Stimulated activated naive CD8-positive, alpha-beta T cell treated with anti-CD3 and anti-CD28 coated beads, Interleukin-15, Interleukin-2, amounts not matched to agents 100 ng/mL and 50 ng/mL, for 24 hours (primary cell): Measurements from ENCODE around the gene SH3GL2.

Source experiments
- H3K27ac Mint-ChIP-seq: one replicate; pipeline ENCODE4 v1.8.0; 2021; ENCODE audit warnings: mild to moderate bottlenecking, mixed read lengths
- H3K27me3 Mint-ChIP-seq: one replicate; pipeline ENCODE4 v1.8.0; 2021; ENCODE audit warnings: mixed read lengths
- H3K36me3 Mint-ChIP-seq: one replicate; pipeline ENCODE4 v1.8.0; 2021; ENCODE audit warnings: low read depth, mixed read lengths
- H3K4me1 Mint-ChIP-seq: one replicate; pipeline ENCODE4 v1.8.0; 2021; ENCODE audit warnings: low read depth, mixed read lengths
- H3K4me3 Mint-ChIP-seq: one replicate; pipeline ENCODE4 v1.8.0; 2021; ENCODE audit warnings: mild to moderate bottlenecking, mixed read lengths
- H3K9me3 Mint-ChIP-seq: one replicate; pipeline ENCODE4 v1.8.0; 2021; ENCODE audit warnings: mixed read lengths

The SH3GL2 gene

DNA sequence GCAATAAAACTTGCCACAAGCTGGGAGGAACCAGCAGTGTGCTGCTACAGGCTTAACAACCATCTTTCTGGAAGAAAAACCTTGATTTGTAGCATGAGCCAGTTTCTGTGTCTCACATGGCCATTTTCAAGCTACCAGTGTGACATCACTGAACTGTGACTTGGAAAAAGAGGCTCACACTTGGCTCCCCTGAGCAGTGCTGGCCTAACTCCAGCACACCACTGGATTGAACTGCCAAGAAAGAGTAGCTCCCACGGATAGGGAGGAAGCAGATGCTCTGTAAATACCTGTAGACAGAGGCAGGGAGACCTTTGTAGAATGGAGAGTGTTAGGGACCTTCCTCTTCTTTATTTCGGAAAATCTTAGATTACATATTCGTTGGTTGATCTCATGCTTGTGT lies 197.9 kb downstream of the SH3GL2 start:
- Mint-ChIP-seq H3K9me3 (peaks cover 24% of the 10 kb centered on the region), H3K36me3 (no peaks in the 10 kb centered on the region), H3K4me3 (no peak overlapping the region), H3K27me3 (no peaks in the 10 kb centered on the region), H3K27ac (no peak overlapping the region), H3K4me1 (no peaks in the 10 kb centered on the region)

DNA sequence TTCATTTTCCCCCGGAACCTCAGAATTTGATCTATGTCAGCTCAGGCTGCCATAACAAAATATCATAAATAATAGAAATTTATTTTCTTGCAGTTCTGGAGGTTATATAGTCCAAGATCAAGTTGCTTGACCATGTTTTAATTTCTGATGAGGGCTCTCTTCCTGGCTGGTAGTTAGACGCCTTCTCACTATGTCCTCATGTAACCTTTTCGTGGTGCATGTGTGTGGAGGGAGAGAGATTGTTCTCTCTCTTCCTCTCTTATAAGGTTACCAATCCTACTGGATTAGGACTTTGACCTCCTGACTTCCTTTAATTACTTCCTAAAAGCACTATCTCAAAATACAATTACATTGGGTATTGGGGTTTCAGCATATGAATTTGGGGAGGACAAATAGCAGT lies 198.6 kb downstream of the SH3GL2 start:
- H3K9me3 Mint-ChIP-seq = peaks cover 26% of the 10 kb centered on the region
- no peaks in the 10 kb centered on the region for H3K36me3 Mint-ChIP-seq
- no peak overlapping the region for H3K4me3 Mint-ChIP-seq
- H3K4me1 Mint-ChIP-seq = no peaks in the 10 kb centered on the region
- H3K27me3 Mint-ChIP-seq = no peaks in the 10 kb centered on the region
- no peak overlapping the region for H3K27ac Mint-ChIP-seq

DNA sequence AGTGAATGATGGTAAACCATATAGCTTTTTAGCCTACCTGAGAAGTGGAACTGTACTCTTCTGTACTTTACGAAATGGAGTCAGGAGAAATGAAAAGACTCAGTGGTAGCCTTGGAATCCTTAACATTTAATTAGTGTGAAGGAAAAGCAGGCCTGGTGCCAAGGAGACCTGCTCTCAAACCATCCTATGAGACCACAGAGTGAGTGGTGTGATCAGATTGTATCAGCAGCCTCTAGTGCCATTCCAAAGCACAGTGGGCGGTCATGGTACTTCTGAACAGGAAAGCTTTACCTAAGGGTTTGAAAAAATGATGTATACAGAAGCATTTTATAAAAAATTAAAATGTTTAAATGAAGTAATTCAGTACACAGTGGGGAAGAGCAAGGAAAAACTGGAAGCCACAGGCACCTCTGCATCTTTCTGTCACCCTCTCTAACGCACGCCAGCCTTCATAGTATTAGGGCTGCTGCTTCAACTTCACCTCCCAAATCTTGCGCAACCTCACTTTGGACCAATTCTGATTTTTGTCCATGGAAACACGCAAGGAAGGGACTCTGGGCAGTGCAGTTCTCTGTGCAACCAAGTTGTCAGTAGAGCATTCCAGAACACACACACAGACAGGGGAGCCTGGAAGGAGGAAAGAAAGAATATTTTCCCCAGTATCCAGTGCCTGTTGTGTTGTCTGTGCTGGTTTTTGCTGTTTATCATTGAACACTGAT lies 203.7 kb downstream of the SH3GL2 start:
- no peak overlapping the region for H3K4me3 Mint-ChIP-seq
- no peak overlapping the region for H3K27ac Mint-ChIP-seq
- H3K9me3 Mint-ChIP-seq = peaks cover 19% of the 10 kb centered on the region
- no peaks in the 10 kb centered on the region for H3K27me3 Mint-ChIP-seq
- no peaks in the 10 kb centered on the region for H3K4me1 Mint-ChIP-seq
- H3K36me3 Mint-ChIP-seq = no peaks in the 10 kb centered on the region

DNA sequence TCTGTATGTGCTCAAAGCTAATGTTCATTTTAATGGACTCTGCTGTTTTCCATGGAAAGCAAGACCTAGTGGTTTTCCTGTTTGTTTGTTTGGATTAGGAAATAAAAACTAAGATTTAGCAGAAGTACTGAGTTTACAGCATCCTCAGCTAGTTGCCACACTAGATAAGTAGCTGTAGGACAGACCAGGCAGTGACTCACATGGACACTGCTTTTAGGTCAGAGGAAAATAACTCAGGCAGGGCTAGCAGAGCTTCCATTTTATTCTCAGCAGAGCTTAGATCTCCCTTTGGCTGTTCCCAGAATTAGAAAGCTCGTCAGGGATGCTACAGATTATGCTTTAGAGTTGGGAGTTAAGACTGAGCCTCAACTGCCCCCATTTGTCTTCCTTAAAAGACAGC lies 204.4 kb downstream of the SH3GL2 start:
- peaks cover 17% of the 10 kb centered on the region for H3K9me3 Mint-ChIP-seq
- no peaks in the 10 kb centered on the region for H3K36me3 Mint-ChIP-seq
- H3K4me1 Mint-ChIP-seq = no peaks in the 10 kb centered on the region
- no peak overlapping the region for H3K27ac Mint-ChIP-seq
- no peaks in the 10 kb centered on the region for H3K27me3 Mint-ChIP-seq
- H3K4me3 Mint-ChIP-seq = no peak overlapping the region

DNA sequence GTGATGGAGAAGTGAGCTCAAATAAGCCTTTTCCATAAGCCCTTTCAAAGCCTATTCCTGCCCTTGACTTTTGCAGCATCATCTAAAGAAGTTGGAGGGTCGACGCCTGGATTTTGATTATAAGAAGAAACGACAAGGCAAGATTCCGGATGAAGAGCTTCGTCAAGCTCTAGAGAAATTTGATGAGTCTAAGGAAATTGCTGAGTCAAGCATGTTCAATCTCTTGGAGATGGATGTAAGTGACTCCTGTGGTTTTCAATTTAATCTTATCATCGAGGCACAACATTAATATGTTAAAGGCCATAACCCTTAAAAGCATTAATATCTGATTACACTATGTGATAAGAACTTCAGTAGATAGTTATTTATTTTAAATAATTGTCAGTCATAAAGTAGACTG lies 210.4 kb downstream of the SH3GL2 start:
- H3K9me3 Mint-ChIP-seq = no peaks in the 10 kb centered on the region
- no peaks in the 10 kb centered on the region for H3K27me3 Mint-ChIP-seq
- no peaks in the 10 kb centered on the region for H3K4me1 Mint-ChIP-seq
- H3K4me3 Mint-ChIP-seq = no peak overlapping the region
- no peaks in the 10 kb centered on the region for H3K36me3 Mint-ChIP-seq
- H3K27ac Mint-ChIP-seq = no peak overlapping the region

DNA sequence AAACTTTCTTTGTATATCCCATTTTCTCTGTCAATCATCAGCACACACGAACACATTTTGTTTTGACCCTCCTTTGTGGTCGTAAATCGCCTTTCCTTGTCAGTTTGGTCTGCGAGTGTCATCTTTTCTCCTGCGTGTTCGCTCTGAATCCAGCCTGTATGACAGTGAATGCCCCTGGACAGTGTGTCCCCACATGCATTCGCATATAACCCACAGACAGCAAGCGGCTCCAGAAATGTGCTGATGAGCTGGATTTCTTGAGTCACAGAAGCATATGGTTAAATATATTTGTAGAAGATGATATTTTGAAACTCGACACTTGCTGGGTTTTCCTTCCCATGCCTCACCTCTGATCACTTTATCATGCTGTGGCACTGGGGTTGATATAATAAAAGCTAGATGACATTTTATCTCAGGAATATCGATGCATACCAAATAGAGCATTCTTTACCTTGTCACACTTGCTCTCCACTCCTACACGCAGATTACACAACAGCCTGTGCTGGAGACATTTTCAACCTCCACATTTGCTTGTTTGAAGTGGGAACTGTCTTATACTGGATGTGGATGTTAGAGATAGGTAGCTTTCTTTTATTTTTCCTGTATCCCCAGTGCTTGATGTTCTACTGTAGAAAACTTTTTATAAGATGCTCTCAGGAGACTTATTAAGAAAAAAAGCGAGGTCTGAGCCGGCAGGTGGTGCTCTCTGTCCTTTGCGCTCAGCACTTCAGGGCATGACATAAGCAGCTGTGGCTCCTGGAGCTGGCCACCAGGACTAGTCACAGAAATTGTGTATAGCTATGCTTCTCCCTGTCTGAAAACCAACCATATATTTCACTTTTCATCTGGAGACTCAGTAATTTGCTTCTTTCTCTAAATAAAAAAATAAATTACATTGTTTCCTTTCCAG lies 215.1 kb downstream of the SH3GL2 start:
- no peaks in the 10 kb centered on the region for H3K4me1 Mint-ChIP-seq

DNA sequence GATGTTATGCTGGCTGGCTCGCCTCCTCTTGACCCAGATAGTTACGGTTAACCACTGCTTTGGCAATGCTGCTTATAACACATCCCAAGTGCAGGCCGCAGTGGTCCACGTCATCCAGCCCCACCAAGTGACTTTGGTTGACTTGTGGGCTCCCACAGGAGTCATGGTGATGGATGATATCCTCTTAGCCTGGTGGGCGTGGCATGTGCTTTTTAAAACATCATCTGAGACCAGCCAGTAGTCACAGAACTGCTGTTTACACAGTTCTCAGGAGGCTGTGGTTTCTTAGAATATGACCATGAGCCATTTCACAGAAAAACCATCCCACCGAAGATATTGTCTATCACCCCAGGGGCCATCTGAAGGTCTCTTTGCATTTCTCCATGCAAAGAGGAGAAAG lies 216.9 kb downstream of the SH3GL2 start:
- Mint-ChIP-seq H3K4me3 (no peak overlapping the region), H3K4me1 (no peaks in the 10 kb centered on the region)

More for the DNA sequence above, 215.1 kb downstream of the SH3GL2 start:
- Mint-ChIP-seq H3K36me3 (no peaks in the 10 kb centered on the region), H3K4me3 (no peak overlapping the region), H3K27me3 (no peaks in the 10 kb centered on the region), H3K27ac (no peak overlapping the region), H3K9me3 (no peaks in the 10 kb centered on the region)

DNA sequence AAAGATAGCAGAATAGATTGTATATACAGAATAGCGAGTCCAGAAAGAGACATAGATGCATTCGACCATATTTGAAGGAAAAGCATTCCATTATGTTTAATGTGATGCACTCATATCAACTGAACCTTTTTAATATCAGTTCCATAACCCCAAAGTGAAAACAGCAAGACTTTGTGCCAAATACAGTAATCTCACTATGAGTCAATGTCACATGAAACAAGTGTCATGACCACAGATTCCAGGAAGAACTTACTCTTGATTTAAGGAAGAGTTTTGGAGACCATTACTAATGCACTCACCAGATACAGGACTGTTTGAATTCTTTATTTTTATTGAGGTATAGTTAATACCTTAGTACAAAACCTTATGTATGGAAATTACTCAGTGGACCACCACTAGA lies 220.5 kb downstream of the SH3GL2 start:
- Mint-ChIP-seq H3K4me3 (no peak overlapping the region), H3K27me3 (no peaks in the 10 kb centered on the region), H3K4me1 (no peaks in the 10 kb centered on the region), H3K36me3 (no peaks in the 10 kb centered on the region), H3K9me3 (no peaks in the 10 kb centered on the region), H3K27ac (no peak overlapping the region)

More for the DNA sequence above, 216.9 kb downstream of the SH3GL2 start:
- Mint-ChIP-seq H3K27me3 (no peaks in the 10 kb centered on the region), H3K9me3 (no peaks in the 10 kb centered on the region), H3K36me3 (no peaks in the 10 kb centered on the region), H3K27ac (no peak overlapping the region)

DNA sequence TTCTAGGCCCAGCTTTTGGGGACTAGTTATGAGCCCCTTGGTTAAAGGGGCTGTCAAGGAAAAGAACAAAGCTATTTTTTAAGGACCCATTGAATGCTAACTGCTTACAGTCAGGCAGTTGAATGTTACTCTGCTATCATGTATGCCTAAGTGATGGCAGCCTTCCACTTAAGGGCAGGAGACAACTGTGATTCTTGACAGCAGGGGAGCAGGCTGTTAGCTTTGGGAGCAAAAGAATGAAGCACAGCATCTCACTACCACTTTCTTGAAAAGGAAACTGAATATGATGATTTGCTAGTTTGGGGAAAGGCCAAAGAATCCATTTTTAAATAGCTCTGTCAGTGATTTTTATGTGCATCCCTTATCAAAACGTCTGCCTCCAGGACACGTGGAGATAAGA lies 221.6 kb downstream of the SH3GL2 start:
- Mint-ChIP-seq H3K4me1 (no peaks in the 10 kb centered on the region), H3K9me3 (no peaks in the 10 kb centered on the region), H3K36me3 (no peaks in the 10 kb centered on the region), H3K4me3 (no peak overlapping the region), H3K27me3 (no peaks in the 10 kb centered on the region), H3K27ac (no peak overlapping the region)

DNA sequence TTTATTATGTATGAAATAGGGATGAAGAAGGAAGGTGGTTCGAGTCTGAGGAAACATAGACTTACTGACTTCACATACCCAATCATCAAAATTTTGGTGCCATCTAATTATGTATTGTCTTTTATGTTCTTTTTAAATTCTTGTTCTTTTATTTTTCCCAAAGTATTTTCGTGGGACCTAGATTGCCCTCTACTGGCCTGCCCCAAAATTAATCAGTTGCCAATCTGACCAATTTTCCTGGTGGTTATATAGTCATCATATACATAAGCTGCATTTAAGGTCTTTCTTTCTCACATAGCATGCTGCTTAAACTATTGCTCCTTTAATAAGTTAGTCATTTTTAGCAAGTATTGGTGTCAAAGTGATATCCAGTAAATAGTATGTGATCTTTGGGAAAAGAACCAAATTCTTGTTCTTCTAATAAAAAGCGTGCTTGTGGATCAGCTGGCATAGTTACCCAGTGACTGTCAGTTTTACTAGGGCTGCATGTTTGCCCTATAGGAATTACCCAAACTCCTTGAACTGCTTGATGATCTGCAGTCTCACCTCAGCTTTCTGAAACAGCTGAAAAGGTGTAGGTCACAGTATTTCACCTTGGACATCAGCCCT lies 223.5 kb downstream of the SH3GL2 start:
- Mint-ChIP-seq H3K4me3 (no peak overlapping the region), H3K27ac (no peak overlapping the region), H3K36me3 (no peaks in the 10 kb centered on the region), H3K27me3 (no peaks in the 10 kb centered on the region), H3K4me1 (no peaks in the 10 kb centered on the region), H3K9me3 (no peaks in the 10 kb centered on the region)

DNA sequence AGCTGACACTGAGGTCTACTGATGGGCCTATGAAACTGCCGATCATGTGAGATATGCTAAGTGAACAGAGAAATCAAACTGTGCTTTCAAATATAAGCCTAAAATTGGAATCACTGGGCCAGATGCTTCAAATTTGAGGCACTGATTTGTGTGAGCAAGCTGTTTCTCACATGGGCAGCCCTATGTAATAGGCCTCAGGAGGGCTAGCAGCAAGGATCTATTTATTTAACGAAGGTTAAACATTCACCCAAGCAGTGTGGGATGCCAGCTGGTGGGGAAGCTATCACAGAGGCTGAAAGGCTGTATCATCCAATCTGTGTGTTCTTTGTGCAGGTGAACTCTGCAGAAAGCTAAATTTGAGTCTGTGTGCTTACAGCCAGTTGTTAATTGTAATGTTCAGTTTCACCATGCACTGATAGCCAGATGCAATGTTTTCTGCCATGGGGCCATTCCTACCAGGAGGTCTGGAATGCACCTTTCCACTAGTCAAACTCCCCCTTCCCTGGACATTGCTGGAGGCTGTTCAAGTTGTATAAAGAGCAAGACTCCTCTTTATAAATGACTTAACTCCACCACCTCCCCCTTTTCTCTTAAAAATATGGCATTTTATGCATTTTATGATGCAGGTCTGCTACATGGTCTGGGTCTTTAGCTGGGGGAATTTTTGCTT lies 228.9 kb downstream of the SH3GL2 start:
- Mint-ChIP-seq H3K4me1 (no peaks in the 10 kb centered on the region), H3K4me3 (no peak overlapping the region), H3K27ac (no peak overlapping the region), H3K9me3 (no peaks in the 10 kb centered on the region), H3K27me3 (no peaks in the 10 kb centered on the region), H3K36me3 (no peaks in the 10 kb centered on the region)

DNA sequence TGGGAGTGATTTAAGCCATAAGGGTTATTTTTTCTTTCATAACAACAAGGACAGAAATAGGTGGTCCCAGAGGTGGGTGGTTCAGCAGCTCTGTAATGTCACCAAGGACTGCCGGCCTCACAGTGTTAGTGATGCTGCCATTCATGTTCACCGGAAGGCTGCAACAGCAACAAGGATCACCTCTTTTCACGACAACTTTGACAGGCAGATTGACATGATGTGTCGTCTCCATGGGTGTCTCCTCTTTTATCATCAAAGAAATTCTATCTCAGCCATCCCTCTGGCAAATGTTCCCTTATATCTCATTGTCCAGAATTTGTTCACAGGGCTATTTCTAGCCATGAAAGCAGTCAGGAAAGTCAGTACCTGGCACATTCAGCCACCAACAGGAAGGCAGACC lies 231.5 kb downstream of the SH3GL2 start:
- Mint-ChIP-seq H3K4me3 (no peak overlapping the region), H3K9me3 (no peaks in the 10 kb centered on the region), H3K4me1 (no peaks in the 10 kb centered on the region), H3K36me3 (no peaks in the 10 kb centered on the region), H3K27ac (no peak overlapping the region), H3K27me3 (no peaks in the 10 kb centered on the region)

DNA sequence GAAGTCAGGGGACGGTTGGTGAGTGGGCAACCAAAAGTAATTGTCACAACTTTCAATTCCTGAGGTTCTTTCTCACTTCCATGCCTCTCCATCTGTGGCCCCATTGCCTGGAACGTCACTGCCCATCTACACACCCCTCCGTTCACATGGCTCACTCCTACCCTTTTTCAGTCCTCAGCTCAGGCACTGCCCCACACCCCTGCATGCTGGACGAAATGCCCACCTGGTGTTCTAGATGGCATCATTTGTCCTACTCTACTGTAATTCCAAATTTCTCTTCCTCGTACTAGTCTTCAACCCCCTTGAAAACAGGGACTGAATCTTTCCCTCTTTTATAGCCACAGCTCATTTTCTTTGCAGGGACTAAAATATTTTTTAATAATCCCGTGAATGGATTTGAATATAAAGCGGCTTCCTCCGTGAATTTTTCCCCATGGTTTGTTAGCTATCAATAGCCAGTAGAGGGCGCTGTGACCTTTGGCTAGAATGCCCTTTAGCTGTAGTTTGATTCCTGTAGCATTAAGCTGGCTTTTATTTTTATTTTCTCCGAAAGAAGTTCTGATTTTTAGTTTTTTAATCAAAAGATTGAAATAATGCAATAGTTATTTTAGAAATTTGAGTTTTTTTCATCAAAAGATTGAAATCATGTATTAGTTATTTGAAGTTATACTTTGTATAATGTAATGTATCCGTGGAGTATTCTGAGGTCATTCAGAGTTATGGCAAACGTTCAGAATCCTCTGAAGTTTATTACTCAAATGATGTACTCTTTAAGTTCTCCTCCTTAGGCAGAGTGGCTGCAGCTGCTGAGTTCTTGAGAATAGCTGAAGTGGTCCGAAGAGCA lies 232.1 kb downstream of the SH3GL2 start:
- H3K36me3 Mint-ChIP-seq = no peaks in the 10 kb centered on the region
- no peaks in the 10 kb centered on the region for H3K9me3 Mint-ChIP-seq
- no peaks in the 10 kb centered on the region for H3K4me1 Mint-ChIP-seq
- H3K27ac Mint-ChIP-seq = no peak overlapping the region
- H3K27me3 Mint-ChIP-seq = no peaks in the 10 kb centered on the region
- H3K4me3 Mint-ChIP-seq = no peak overlapping the region

DNA sequence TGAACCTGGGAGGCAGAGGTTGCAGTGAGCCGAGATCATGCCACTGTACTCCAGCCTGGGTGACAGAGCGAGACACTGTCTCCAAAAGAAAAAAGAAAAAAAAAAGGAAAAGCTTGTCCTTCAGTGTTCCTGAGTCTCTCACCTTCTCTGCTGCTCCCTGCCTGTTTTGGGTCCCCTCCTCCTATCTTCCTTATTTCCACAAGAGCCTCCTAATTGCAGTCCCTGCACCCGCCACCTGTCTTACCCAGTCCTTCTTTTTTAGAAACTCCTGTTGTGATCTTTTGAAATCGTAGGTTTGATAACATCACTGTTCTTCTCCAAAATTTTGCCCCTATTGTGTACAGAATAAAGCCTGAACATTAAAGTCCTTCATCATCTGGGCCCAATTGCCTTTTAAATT lies 234.9 kb downstream of the SH3GL2 start:
- Mint-ChIP-seq H3K9me3 (no peaks in the 10 kb centered on the region), H3K27ac (no peak overlapping the region), H3K36me3 (no peaks in the 10 kb centered on the region), H3K4me1 (no peaks in the 10 kb centered on the region), H3K27me3 (no peaks in the 10 kb centered on the region), H3K4me3 (no peak overlapping the region)
